ENCODE results near the gene VPS18.

VPS18 gene

DNA sequence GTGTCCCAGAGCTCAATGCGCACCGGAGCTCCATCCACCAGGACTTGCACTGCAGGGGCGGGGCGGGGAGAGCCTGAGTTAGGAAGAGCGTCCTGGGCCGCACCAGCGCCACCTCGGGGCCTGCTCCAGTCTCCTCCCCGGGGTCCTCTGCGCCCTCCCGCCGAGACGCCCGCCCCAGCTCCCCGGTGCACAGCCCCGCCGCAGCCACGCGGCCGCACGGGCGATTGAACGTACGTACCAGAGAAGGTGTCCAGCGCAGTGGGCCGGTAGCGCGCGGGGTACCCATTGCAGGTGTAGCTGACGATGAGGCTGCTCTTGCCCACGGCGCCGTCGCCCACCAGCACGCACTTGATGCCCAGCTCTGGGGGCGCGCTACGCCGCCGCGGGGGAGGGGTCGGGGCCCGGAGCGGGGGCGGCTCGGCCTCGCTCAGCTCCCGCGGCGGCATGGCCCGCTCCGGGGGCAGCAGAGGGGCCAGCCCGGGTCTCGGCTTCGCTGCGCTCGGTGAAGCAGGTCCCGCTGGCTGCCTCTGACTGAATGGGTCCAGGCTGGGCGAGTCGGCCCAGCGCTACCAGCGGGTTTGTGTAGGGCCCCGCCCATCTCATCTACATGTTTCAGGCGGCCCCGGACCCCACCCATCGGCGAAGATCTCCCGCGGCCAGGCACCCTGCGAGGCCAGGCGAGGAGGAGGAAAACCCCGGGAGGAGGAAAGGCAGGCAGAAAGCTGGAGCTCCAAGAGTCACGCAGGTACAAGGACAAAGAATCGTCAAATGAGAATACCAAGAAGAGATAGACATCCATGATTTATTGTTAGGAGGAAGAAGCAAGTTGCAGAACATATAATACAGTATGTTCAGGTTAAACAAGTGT, 20.3 kb upstream of the VPS18 start, which contains the start of gene RHOV:
RHOV (minus strand) TSS at position 541 of the 868 bp plus-strand sequence; CDS start at position 446, 95 bp downstream.
- Histone ChIP-seq H3K36me3 (ENCODE audit: insufficient read depth, low read length) (no peaks in the 10 kb centered on the region), H3K27me3 (ENCODE audit: insufficient read depth, low read length) (peaks cover 37% of the 10 kb centered on the region), H2AFZ (ENCODE audit: low read depth, low read length) (peak within 1 kb of the TSS; percentile 98), H3K9me3 (ENCODE audit: low read length) (no peaks in the 10 kb centered on the region), H3K4me1 (ENCODE audit: insufficient read depth, low read length) (peaks cover 5% of the 10 kb centered on the region), H3K4me3 (ENCODE audit: low read length) (peak within 1 kb of the TSS; percentile 41)

DNA sequence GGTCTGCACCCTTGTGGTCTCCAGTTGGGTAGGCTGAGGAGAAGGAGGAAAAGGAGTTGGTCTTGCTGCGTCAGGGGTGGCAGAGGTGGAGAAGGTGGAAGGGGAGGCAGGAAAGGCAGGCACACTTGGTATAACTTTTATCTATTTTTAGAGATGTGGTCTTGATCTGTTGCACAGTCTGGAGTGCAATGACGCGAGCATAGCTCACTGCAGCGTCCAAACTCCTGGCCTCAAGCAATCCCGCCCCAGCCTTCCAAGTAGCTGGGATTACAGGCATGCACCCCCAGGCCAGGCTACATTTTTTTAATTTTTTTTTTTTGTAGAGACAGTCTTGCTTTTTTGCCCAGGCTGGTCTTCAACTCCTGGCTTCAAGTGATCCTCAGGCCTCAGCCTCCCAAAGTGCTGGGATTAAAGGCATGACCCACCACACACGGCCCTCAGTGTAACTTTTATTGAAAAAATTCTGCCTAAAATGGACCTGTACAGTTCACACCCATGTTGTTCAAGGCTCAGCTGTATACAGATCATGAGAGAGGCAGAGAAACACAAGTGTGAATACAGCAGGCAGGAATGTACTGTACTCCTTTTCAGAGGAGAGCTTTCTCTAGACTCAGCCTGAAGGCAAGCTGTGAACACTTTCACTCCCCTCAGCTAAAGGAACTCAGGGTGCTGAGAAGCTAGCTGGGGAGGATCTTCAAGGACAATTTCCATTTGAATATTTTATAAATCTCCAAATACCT, 18.1 kb upstream of the VPS18 start:
- H3K4me3 ChIP-seq (ENCODE audit: low read length) = no peak overlapping the region
- H3K9me3 ChIP-seq (ENCODE audit: low read length) = no peaks in the 10 kb centered on the region
- H3K4me1 ChIP-seq (ENCODE audit: insufficient read depth, low read length) = peaks cover 5% of the 10 kb centered on the region
- peaks cover 30% of the 10 kb centered on the region for H3K27me3 ChIP-seq (ENCODE audit: insufficient read depth, low read length)
- H2AFZ ChIP-seq (ENCODE audit: low read depth, low read length) = no peak overlapping the region
- no peaks in the 10 kb centered on the region for H3K36me3 ChIP-seq (ENCODE audit: insufficient read depth, low read length)

DNA sequence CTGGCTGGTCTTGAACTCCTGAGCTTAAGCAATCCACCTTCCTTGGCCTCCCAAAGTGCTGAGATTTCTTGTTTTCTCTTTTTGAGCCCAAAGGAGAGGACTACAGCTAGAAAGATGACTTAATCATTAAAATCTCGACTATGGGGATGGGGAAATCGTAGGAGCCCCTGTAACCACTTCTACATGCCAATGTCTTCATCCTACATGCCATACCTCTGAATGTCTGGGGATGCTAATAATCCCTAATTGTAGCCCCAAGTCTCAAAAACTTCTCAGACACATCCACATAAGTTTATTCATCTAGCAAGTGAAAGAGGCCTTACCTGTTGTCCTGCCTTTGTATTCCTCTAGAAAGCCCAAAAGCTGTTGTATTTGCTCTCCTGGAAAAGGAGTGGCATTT, 16.6 kb upstream of the VPS18 start:
- H3K4me3 ChIP-seq (ENCODE audit: low read length) = no peak overlapping the region
- H3K4me1 ChIP-seq (ENCODE audit: insufficient read depth, low read length) = peaks cover 5% of the 10 kb centered on the region
- H3K9me3 ChIP-seq (ENCODE audit: low read length) = no peaks in the 10 kb centered on the region
- no peak overlapping the region for H2AFZ ChIP-seq (ENCODE audit: low read depth, low read length)
- H3K27me3 ChIP-seq (ENCODE audit: insufficient read depth, low read length) = peaks cover 19% of the 10 kb centered on the region
- no peaks in the 10 kb centered on the region for H3K36me3 ChIP-seq (ENCODE audit: insufficient read depth, low read length)

DNA sequence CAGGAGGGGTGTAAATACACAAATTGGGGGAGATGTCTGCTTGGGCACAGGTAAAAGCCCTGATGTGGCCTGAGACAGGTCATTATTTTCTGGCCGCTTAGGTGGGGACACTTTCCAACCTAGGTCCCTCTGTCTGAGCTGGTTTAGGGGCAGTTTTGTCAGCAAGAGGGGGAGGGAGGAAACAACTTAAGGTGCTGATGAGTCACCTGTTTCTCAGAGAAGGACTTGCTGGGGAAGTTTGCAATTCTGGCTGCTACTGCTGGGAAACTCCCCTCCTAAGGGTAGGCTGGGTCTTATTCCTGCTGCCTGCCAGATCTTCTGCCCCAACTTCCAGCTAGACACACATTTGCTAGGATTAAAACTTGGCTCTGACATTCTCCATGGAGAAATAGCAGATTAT, 15.5 kb upstream of the VPS18 start:
- Histone ChIP-seq H3K4me3 (ENCODE audit: low read length) (no peak overlapping the region), H3K4me1 (ENCODE audit: insufficient read depth, low read length) (peaks cover under 1% of the 10 kb centered on the region), H3K9me3 (ENCODE audit: low read length) (no peaks in the 10 kb centered on the region), H3K27me3 (ENCODE audit: insufficient read depth, low read length) (peaks cover 8% of the 10 kb centered on the region), H3K36me3 (ENCODE audit: insufficient read depth, low read length) (no peaks in the 10 kb centered on the region), H2AFZ (ENCODE audit: low read depth, low read length) (no peak overlapping the region)

DNA sequence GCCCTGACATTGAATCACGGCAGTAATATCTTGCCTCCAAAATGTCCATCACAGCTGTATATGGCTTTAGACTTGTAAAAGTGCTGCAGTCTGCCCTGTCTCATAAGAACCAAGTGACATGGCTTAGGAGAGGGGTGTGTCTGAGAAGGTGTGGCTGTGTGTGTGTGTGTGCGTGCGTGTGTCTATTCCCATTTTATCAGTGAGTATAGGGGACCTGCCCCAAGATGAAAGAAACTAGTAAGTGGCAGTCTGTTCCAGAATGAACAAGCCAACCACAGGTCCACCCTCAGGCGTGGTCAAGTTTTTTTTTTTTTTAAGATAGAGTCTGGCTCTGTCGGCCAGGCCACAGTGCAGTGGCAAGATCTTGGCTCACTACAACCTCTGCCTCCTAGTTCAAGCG, 14.6 kb upstream of the VPS18 start:
- H2AFZ ChIP-seq (ENCODE audit: low read depth, low read length) = no peak overlapping the region
- no peak overlapping the region for H3K4me3 ChIP-seq (ENCODE audit: low read length)
- H3K36me3 ChIP-seq (ENCODE audit: insufficient read depth, low read length) = no peaks in the 10 kb centered on the region
- no peaks in the 10 kb centered on the region for H3K4me1 ChIP-seq (ENCODE audit: insufficient read depth, low read length)
- peaks cover 3% of the 10 kb centered on the region for H3K27me3 ChIP-seq (ENCODE audit: insufficient read depth, low read length)
- H3K9me3 ChIP-seq (ENCODE audit: low read length) = no peaks in the 10 kb centered on the region

DNA sequence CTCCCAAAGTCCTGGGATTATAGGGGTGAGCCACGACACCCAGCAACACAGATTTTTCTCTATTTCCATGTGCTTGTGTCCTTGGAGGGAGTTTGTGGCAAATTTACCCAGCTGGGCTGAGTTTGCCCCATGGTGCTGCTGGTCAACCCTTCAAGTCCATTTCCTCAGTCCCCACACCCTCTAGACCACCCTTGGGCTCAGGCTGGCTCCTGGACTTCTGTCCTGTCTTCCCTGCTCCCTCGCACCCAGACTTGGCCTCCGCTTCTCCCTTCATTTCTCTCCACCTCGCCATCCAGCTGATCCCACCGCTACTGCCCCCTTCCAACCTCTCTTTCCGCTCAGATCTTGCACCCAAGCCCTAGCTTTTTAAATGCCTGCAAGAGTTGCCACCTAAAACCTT, 12.9 kb upstream of the VPS18 start:
- H3K27me3 ChIP-seq (ENCODE audit: insufficient read depth, low read length) = no peaks in the 10 kb centered on the region

DNA sequence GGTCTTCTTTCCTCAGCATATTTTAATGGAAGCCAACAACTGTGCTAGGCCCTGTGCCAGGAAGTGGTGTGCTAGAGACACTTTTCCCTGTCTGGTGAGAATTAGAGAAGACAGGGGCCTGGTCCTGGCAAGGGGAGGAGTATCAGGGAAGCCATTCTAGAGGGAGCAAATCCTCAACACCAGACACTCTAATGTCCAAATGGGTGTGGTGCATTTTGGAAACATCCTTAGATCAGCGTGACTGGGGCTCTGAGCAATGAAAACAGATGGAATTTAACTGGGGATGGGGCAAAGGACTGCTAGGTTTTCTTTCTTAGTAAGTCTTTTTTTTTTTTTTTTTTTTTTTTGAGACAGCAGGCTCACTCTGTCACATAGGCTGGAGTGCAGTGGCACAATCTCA, 7.7 kb upstream of the VPS18 start:
- H3K4me3 ChIP-seq (ENCODE audit: low read length) = no peak overlapping the region
- no peaks in the 10 kb centered on the region for H3K36me3 ChIP-seq (ENCODE audit: insufficient read depth, low read length)
- no peak overlapping the region for H2AFZ ChIP-seq (ENCODE audit: low read depth, low read length)
- no peaks in the 10 kb centered on the region for H3K9me3 ChIP-seq (ENCODE audit: low read length)
- no peaks in the 10 kb centered on the region for H3K27me3 ChIP-seq (ENCODE audit: insufficient read depth, low read length)
- no peaks in the 10 kb centered on the region for H3K4me1 ChIP-seq (ENCODE audit: insufficient read depth, low read length)

More for the DNA sequence above, 12.9 kb upstream of the VPS18 start:
- no peaks in the 10 kb centered on the region for H3K9me3 ChIP-seq (ENCODE audit: low read length)
- H3K4me1 ChIP-seq (ENCODE audit: insufficient read depth, low read length) = no peaks in the 10 kb centered on the region
- H2AFZ ChIP-seq (ENCODE audit: low read depth, low read length) = no peak overlapping the region
- H3K4me3 ChIP-seq (ENCODE audit: low read length) = no peak overlapping the region
- H3K36me3 ChIP-seq (ENCODE audit: insufficient read depth, low read length) = no peaks in the 10 kb centered on the region

DNA sequence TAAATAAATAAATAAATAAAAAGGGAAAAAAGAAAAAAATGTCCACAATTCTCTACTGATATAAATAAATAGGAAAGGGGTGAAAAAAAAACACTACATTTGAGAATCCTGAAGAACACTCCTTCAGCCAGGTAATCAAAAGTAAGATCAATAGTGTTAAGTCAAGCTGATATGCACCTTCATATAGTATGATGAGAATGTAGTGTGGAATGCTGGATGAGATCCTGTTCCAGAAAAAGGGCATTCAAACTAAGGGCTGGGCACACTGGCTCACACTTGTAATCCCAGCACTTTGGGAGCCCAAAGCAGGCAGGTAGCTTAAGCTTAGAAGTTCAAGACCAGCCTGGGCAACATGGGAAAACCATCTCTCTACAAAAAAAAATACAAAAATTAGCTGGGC, 5.1 kb upstream of the VPS18 start:
- Histone ChIP-seq H2AFZ (ENCODE audit: low read depth, low read length) (no peak overlapping the region), H3K4me3 (ENCODE audit: low read length) (no peak overlapping the region), H3K4me1 (ENCODE audit: insufficient read depth, low read length) (peaks cover 2% of the 10 kb centered on the region), H3K9me3 (ENCODE audit: low read length) (no peaks in the 10 kb centered on the region), H3K27me3 (ENCODE audit: insufficient read depth, low read length) (no peaks in the 10 kb centered on the region), H3K36me3 (ENCODE audit: insufficient read depth, low read length) (no peaks in the 10 kb centered on the region)

DNA sequence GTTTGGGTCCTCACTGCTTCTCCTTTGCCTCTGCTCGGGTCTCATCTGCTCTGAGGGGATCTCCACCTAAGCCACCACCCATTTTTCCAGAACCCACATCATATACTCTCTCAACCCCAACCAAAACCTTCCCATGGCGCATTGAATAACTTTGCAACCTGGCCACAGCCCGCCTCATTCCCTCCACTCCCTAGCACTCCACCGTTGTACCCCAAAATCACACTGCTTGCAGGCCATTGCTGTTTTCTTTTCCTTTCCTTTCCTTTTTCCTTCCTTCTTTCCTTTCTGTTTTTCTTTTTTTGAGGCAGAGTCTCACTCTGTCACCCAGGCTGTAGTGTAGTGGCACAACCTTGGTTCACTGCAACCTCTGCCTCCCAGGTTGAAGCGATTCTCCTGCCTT, 3.1 kb upstream of the VPS18 start:
- H3K9me3 ChIP-seq (ENCODE audit: low read length) = no peaks in the 10 kb centered on the region
- no peak overlapping the region for H2AFZ ChIP-seq (ENCODE audit: low read depth, low read length)
- H3K4me3 ChIP-seq (ENCODE audit: low read length) = no peak overlapping the region
- H3K27me3 ChIP-seq (ENCODE audit: insufficient read depth, low read length) = no peaks in the 10 kb centered on the region
- peaks cover 12% of the 10 kb centered on the region for H3K4me1 ChIP-seq (ENCODE audit: insufficient read depth, low read length)
- peaks cover 4% of the 10 kb centered on the region for H3K36me3 ChIP-seq (ENCODE audit: insufficient read depth, low read length)

DNA sequence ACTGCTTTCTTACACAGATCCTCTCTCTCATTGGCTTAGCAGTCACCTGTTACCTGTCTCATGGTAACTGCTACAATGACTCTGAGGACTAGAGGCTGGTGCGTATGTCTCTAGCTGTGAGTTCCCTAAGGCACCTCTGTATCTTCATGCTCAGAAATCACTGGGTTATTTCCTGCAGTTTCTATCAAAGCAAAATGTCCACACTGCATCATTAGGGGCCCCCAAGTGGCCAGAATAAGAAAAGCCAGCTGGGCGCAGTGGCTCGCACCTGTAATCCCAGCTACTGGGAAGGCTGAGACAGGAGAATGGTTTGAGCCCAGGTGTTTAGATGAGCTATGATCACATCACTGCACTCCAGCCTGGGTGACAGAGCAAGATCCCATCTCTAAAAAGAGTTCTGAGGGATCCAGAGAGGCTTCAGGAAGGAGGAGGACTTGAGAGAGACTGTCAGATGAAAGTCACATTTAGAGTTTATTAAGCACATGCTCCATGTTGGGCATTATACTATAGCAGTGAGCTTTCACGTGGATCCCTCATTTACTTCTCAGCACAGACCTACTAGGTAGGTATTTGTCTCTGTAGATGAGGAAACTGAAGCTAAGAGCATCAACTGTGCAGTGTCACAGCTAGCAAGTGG, 2.3 kb upstream of the VPS18 start:
- Histone ChIP-seq H3K9me3 (ENCODE audit: low read length) (no peaks in the 10 kb centered on the region), H3K4me3 (ENCODE audit: low read length) (no peak overlapping the region), H3K4me1 (ENCODE audit: insufficient read depth, low read length) (peaks cover 12% of the 10 kb centered on the region), H2AFZ (ENCODE audit: low read depth, low read length) (no peak overlapping the region), H3K27me3 (ENCODE audit: insufficient read depth, low read length) (no peaks in the 10 kb centered on the region), H3K36me3 (ENCODE audit: insufficient read depth, low read length) (peaks cover 6% of the 10 kb centered on the region)

DNA sequence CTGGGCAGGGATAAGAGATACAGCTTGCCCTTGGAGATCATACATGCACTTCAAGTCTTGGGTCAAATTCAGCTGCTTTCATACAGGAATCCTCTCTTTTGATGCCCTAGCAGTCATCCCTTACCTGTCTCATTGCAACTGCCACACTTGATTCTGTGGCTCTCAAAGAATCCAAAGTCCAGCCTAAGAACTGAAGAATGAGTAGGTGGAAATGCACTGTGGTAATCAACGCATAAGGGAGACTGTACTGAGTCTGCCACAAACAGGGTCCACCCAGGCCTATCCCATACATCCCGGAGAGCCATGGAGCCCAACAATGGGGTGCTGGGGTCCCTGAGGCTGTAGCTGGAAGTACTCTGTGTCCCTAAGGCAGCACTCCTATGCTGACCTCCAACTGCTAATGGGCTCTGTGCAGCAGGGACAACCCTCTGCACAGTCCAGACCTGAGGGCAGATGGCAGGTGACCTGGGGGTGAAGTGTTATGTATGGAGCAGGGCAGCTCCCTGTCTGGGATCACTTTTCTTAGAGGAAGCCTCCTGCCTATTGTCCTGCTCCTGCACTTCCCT, 1.7 kb upstream of the VPS18 start:
- Histone ChIP-seq H3K9me3 (ENCODE audit: low read length) (no peaks in the 10 kb centered on the region), H3K36me3 (ENCODE audit: insufficient read depth, low read length) (peaks cover 10% of the 10 kb centered on the region), H2AFZ (ENCODE audit: low read depth, low read length) (no peak overlapping the region), H3K4me1 (ENCODE audit: insufficient read depth, low read length) (peaks cover 12% of the 10 kb centered on the region), H3K27me3 (ENCODE audit: insufficient read depth, low read length) (no peaks in the 10 kb centered on the region), H3K4me3 (ENCODE audit: low read length) (no peak overlapping the region)

DNA sequence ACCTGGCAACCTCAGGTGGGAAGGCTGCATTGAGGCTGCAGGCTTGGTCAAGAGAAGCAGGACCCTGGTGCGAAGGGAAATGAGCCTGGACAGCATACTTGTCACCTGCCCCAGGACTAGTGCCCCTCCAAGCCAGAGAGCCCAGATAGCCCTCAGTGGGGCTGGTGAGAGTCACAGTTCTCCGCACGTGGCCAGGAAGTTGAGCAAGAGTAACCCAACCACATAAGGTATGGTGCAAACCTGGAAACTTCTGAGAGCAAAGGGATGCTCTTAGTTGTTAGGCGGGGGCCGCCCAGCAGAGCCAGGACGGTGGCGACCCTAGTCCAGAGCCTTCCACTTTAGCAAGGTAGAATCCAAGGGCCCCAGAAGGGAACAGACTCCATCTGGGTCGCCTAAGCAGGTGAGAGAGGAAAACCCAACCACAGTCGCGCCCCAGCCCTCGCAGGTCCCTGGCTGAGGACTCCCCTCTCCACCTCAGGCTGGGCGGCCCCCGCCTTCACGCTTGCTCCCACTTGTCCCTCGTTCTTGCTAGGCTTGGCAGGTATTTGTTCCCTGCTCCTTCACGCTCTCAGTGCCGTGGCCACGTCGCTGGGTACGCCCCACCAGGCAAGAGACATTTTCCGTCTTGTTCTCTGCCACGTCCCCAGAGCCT, 1.1 kb upstream of the VPS18 start:
- H3K9me3 ChIP-seq (ENCODE audit: low read length) = no peaks in the 10 kb centered on the region
- H2AFZ ChIP-seq (ENCODE audit: low read depth, low read length) = no peak overlapping the region
- H3K36me3 ChIP-seq (ENCODE audit: insufficient read depth, low read length) = peaks cover 12% of the 10 kb centered on the region
- no peaks in the 10 kb centered on the region for H3K27me3 ChIP-seq (ENCODE audit: insufficient read depth, low read length)
- no peak overlapping the region for H3K4me3 ChIP-seq (ENCODE audit: low read length)
- H3K4me1 ChIP-seq (ENCODE audit: insufficient read depth, low read length) = peaks cover 12% of the 10 kb centered on the region

All from neuron (in vitro differentiated cells).